Ovary (tissue), 3 donors: ENCODE results near the gene SYT9.

Experiments
- EP300 ChIP-seq: sonication (generic); formaldehyde crosslinking; IDR thresholded peaks from one replicate; pipeline ENCODE4 v1.6.1; 2017; ENCODE audit warnings: antibody characterized with exemption
- POLR2A ChIP-seq: fragments of 450-650 bp; IDR thresholded peaks from one replicate; pipeline ENCODE4 v1.6.1; 2017; ENCODE audit warnings: antibody characterized with exemption, mild to moderate bottlenecking, moderate library complexity
- TF ChIP-seq, protein P1 (sequence below), 3 donors: fragments of 450-650 bp in 2 of 3; fragments of 200-600 bp in 1 of 3; IDR thresholded peaks; one replicate each; pipeline versions ENCODE4 v1.5.1 to v1.8.0; 2016 to 2022; ENCODE audit warnings: antibody characterized with exemption in 3 of 3, mild to moderate bottlenecking in 1 of 3
- donor health status: DM: no; HTN: no; CAD: no.

GRCh38 chr11:7469351-7469865 is 217.7 kb downstream of the SYT9 start:
- TF ChIP-seq EP300 (no peak), POLR2A (no peak)
- TF ChIP-seq, protein P1, sequence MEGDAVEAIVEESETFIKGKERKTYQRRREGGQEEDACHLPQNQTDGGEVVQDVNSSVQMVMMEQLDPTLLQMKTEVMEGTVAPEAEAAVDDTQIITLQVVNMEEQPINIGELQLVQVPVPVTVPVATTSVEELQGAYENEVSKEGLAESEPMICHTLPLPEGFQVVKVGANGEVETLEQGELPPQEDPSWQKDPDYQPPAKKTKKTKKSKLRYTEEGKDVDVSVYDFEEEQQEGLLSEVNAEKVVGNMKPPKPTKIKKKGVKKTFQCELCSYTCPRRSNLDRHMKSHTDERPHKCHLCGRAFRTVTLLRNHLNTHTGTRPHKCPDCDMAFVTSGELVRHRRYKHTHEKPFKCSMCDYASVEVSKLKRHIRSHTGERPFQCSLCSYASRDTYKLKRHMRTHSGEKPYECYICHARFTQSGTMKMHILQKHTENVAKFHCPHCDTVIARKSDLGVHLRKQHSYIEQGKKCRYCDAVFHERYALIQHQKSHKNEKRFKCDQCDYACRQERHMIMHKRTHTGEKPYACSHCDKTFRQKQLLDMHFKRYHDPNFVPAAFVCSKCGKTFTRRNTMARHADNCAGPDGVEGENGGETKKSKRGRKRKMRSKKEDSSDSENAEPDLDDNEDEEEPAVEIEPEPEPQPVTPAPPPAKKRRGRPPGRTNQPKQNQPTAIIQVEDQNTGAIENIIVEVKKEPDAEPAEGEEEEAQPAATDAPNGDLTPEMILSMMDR (IDR thresholded peaks at IDR 0.05) = no peak
